Measurements from ENCODE around the gene SPPL2B. TPM values are rescaled to one million over a fixed set of nuclear protein-coding genes. Genes with fewer than 3 reads are reported as not detected.

SPPL2B gene
- polyA plus RNA-seq, 1 of the 3 experiments (the other 2 are of a cell fraction): 58.1 TPM

GRCh38 chr19:2357279-2358206, 29.1 kb downstream of the SPPL2B start:
- H3K27me3 ChIP-seq (ENCODE audit: insufficient read depth): peaks cover 21% of the 10 kb centered on the region
- H3K4me2 ChIP-seq: no peak overlapping the region
- TF ChIP-seq POLR2AphosphoS5 (IDR thresholded peaks at IDR 0.05; ENCODE audit: low read depth, low read length): no peak
- TF ChIP-seq GATA2 (CRISPR knock-in tag; IDR thresholded peaks at IDR 0.05): no peak
- no peak for TF ChIP-seq FOSL2 (IDR thresholded peaks at IDR 0.05; ENCODE audit: borderline replicate concordance, low read depth)
- TF ChIP-seq, protein P1, sequence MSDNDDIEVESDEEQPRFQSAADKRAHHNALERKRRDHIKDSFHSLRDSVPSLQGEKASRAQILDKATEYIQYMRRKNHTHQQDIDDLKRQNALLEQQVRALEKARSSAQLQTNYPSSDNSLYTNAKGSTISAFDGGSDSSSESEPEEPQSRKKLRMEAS (IDR thresholded peaks at IDR 0.05; ENCODE audit: low read depth): no peak
- TF ChIP-seq TAF1 (IDR thresholded peaks at IDR 0.05; ENCODE audit: borderline replicate concordance, low read depth, low read length): no peak
- no peak for TF ChIP-seq EZH2phosphoT487 (IDR thresholded peaks at IDR 0.05; ENCODE audit: borderline replicate concordance, low read depth)
- TF ChIP-seq NFIC (IDR thresholded peaks at IDR 0.05; ENCODE audit: borderline replicate concordance): no peak
- no peak for TF ChIP-seq REST (IDR thresholded peaks at IDR 0.05; ENCODE audit: low read depth, low read length)
- H3K9ac ChIP-seq: no peak overlapping the region
- ChIA-PET CTCF (no interaction called here), POLR2A (no interaction called here)
- peaks cover 0 to 10% of the 10 kb centered on the region in 2 experiments; a peak in 1 of 4 replicates for H3K4me1 ChIP-seq (ENCODE audit: control insufficient read depth in 1 of 2, insufficient read depth in 2 of 2, low read depth in 1 of 2, low read length in 1 of 2)
- DNase-seq: no peak
- H4K20me1 ChIP-seq (ENCODE audit: insufficient read depth): no peaks in the 10 kb centered on the region
- 68% methylated on average over 3 of the region's 3 CpGs for WGBS (ENCODE audit: low lambda C conversion rate)
- H3K4me3 ChIP-seq (ENCODE audit: low read depth in 2 of 2, low read length in 1 of 2): no peak overlapping the region
- no peak overlapping the region for H2AFZ ChIP-seq (ENCODE audit: low read depth)
- no peaks in the 10 kb centered on the region for H3K79me2 ChIP-seq (ENCODE audit: insufficient read depth)
- no peak overlapping the region for H3K27ac ChIP-seq (ENCODE audit: low read depth in 2 of 2, low read length in 1 of 2)
- peaks cover 0 to 5% of the 10 kb centered on the region in 2 experiments for H3K36me3 ChIP-seq (replicated peaks in 1 of 2; ENCODE audit: control insufficient read depth in 1 of 2, insufficient read depth in 2 of 2, low read length in 1 of 2)
- H3F3A ChIP-seq (replicated peaks; ENCODE audit: insufficient read depth): no peaks in the 10 kb centered on the region
- H3K9me3 ChIP-seq: no peaks in the 10 kb centered on the region
- H3K9me2 ChIP-seq: no peaks in the 10 kb centered on the region

DNA sequence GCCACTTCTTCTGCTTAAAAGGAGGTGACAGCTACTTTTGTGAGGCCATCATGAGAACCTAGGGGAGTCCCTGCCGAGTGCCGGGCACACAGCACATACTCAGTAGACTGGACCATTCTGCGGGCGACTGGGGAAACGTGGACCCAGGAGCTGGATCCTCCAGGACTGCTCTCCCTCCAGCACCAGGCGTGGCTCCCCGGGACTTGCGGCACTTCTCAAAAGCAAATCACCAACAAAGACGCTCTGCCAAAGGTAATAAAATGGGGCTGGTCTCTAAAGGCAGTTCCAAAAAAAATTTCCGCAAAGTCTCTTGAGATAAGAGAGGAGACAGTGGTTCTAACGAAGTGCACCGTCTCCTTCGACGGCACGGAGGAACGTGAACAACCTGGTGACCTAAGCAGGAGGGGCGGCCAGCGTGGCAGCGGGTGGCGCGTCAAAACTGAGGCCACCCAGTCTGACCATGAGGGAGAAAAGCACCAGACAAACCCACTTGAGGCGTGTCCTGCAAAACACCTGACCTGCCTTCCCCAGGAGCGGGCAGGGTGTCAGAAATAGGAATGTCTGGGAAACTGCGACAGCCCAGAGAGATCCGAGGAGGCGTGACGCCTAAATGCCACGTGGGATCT, 30.2 kb downstream of the SPPL2B start:
- no peaks in the 10 kb centered on the region for H3K9me2 ChIP-seq
- POLR2A ChIA-PET: no interaction called here

More for the DNA sequence above, 30.2 kb downstream of the SPPL2B start:
- Histone ChIP-seq H3F3A (replicated peaks; ENCODE audit: insufficient read depth) (no peaks in the 10 kb centered on the region), H3K4me2 (no peak overlapping the region), H3K4me3 (ENCODE audit: low read depth in 2 of 2, low read length in 1 of 2) (no peak overlapping the region), H3K27me3 (ENCODE audit: insufficient read depth) (peaks cover 21% of the 10 kb centered on the region), H3K4me1 (ENCODE audit: control insufficient read depth in 1 of 2, insufficient read depth in 2 of 2, low read depth in 1 of 2, low read length in 1 of 2) (peaks cover 0 to 10% of the 10 kb centered on the region in 2 experiments; a peak in 1 of 4 replicates), H3K9ac (no peak overlapping the region), H4K20me1 (ENCODE audit: insufficient read depth) (no peaks in the 10 kb centered on the region), H3K36me3 (replicated peaks in 1 of 2; ENCODE audit: control insufficient read depth in 1 of 2, insufficient read depth in 2 of 2, low read length in 1 of 2) (peaks cover 0 to under 1% of the 10 kb centered on the region in 2 experiments), H3K27ac (ENCODE audit: low read depth in 2 of 2, low read length in 1 of 2) (no peak overlapping the region), H2AFZ (ENCODE audit: low read depth) (no peak overlapping the region), H3K9me3 (no peaks in the 10 kb centered on the region), H3K79me2 (ENCODE audit: insufficient read depth) (no peaks in the 10 kb centered on the region)
- no peak for TF ChIP-seq GABPA (IDR thresholded peaks at IDR 0.05; ENCODE audit: low read depth)
- no peak for TF ChIP-seq RXRA (IDR thresholded peaks at IDR 0.05; ENCODE audit: borderline replicate concordance, low read depth)
- no peak for TF ChIP-seq FOSL2 (IDR thresholded peaks at IDR 0.05; ENCODE audit: borderline replicate concordance, low read depth)
- TF ChIP-seq MEF2A (IDR thresholded peaks at IDR 0.05; ENCODE audit: borderline replicate concordance, low read depth): no peak
- DNase-seq: no peak
- CTCF ChIA-PET: interaction anchor here (1.1 kb wide), 1 partner anchor 13 kb away, joined by 3 read pairs; no protein-coding TSS in a partner anchor
- WGBS (ENCODE audit: low lambda C conversion rate): 31% methylated on average over 22 of the region's 28 CpGs
